GM12874 (cell line): ENCODE measurements around the gene GRID1.

Experiments
- TF ChIP-seq, protein P1 (sequence below): IDR thresholded peaks from 2 replicates; pipeline ENCODE4 v1.5.1; 2011; ENCODE audit warnings: low read depth, mild to moderate bottlenecking, control low read depth, low read length, moderate library complexity; ENCODE audit not compliant: insufficient read depth

Gene GRID1

DNA sequence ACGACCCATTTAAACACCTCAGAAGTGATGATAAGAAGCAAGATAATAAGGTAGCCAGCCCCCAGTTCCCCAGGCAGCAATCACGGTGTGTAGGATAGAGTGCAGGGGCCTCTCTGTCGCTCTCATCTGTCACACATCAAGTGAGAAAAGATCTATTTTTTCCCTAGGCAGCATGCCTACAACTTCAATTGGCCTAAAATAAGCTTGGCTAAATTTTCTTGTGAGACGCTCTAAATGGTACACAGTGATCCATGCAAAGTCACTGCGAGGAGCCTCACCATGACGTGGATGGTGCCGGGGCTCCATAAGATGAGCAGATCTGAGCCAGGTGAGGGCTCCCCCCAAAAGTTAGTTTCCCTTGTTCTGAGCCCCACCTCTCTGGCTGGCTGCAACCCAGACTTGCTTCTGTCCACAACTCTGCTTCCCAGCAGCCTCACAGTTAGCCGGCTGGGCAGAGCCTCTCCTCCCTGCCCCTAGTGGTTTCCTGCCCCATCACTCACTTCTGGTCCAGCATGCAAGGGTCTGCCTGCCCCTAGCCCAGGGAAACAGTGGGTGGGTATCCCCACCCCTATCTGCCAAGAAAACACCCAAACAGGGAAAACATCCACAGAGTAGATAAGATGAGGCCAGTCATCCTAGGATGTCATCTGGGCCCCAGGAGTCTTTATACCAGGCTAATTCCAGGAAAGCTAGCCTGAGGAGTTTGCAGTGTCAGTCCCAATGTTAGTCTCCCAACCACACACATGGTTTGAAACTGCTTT lies 342.1 kb downstream of the GRID1 start:
- TF ChIP-seq, protein P1, sequence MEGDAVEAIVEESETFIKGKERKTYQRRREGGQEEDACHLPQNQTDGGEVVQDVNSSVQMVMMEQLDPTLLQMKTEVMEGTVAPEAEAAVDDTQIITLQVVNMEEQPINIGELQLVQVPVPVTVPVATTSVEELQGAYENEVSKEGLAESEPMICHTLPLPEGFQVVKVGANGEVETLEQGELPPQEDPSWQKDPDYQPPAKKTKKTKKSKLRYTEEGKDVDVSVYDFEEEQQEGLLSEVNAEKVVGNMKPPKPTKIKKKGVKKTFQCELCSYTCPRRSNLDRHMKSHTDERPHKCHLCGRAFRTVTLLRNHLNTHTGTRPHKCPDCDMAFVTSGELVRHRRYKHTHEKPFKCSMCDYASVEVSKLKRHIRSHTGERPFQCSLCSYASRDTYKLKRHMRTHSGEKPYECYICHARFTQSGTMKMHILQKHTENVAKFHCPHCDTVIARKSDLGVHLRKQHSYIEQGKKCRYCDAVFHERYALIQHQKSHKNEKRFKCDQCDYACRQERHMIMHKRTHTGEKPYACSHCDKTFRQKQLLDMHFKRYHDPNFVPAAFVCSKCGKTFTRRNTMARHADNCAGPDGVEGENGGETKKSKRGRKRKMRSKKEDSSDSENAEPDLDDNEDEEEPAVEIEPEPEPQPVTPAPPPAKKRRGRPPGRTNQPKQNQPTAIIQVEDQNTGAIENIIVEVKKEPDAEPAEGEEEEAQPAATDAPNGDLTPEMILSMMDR: no peak

DNA sequence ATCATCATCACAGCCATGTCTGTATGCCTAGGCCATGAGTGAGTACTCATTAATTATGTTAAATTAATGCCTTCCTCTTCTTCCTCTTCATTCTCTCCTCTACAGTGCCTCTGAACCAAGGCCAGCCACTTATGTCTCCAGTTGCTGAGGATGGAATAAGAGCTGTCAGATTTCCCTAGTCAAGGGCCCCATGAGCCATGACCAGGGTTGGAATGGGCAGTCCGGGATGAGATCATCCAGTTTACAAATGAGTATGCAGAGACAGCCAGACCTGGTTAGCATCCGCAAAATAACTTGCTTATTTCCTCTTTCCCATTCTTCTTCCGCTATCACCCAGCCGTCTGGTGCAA lies 342.7 kb downstream of the GRID1 start:
- TF ChIP-seq, protein P1: no peak

DNA sequence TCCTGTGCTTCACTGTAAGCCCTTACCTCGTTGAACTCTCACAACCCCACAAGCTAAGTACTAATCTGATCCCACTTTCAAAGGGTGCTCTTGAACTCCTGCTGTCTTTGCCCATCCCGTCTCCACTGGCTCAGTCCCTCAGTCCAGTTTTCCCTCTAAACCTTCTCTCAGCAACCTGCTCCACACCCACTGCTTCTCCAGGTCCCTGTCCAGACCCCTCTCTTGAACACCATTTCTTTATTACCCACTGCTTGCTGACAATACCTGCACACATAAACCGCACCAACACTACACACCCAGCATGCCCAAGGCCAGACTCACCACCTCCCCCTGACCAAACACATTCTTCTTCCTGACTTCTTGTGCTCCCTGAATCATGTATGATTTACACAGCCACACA lies 343.3 kb downstream of the GRID1 start:
- TF ChIP-seq, protein P1: no peak

DNA sequence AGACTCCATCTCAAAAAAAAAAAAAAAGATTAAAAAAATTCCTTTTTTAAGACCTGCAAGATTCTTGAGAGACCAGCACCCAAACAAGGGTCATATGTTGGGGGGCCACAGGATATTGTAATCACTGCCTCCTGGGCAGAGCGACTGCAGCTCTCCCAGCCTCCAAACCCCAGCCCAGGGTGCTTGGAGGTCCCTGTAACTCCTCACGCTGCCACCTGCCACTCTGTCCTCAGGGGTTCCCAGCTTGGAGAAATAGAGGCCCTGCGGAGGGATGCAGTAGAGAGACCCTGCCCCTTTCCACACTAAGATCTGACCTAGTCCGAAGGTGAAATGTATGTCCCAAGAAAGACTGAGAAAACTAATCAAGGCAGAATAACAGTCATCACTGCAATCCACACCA lies 343.7 kb downstream of the GRID1 start:
- TF ChIP-seq, protein P1: no peak

- TF ChIP-seq, protein P1: no peak
These were observed 346.5 kb downstream of the GRID1 start for GRCh38 chr10:86020134-86020533.

- TF ChIP-seq, protein P1: no peak
These were observed 347.5 kb downstream of the GRID1 start for GRCh38 chr10:86019141-86019540.

DNA sequence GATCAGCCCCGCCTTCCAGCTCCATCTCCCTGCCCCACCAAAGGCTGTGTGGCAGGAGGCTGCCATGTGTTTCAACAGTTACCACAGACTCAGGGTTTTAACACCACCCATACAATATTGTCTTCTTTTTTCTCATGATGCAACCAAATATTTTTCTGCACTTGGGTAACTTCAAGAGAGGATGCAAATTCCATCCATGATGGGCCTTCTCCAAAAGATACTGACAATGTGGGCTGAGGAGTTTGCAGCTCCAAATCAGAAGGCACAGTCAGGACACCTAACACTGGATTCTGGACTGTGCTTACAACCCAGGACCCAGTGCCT lies 347.9 kb downstream of the GRID1 start:
- TF ChIP-seq, protein P1: no peak
